ENCODE data around the gene SUGCT. TPM values are rescaled to one million over a fixed set of nuclear protein-coding genes. Genes with fewer than 3 reads are reported as not detected.

Gene SUGCT
- polyA plus RNA-seq, 1 of the 3 experiments (the other 2 are of a cell fraction): 53.7 TPM

GRCh38 chr7:40720416-40720815, 585.6 kb downstream of the SUGCT start (continued):
- TF ChIP-seq REST (IDR thresholded peaks at IDR 0.05; ENCODE audit: low read depth, low read length) (no peak), FOSL2 (IDR thresholded peaks at IDR 0.05; ENCODE audit: borderline replicate concordance, low read depth) (peak; percentile 88), MEF2A (IDR thresholded peaks at IDR 0.05; ENCODE audit: borderline replicate concordance, low read depth) (0 out of 2 replicates have a peak, but pooled peaks have one; percentile 44), ELF1 (IDR thresholded peaks at IDR 0.05) (no peak), EZH2phosphoT487 (IDR thresholded peaks at IDR 0.05; ENCODE audit: borderline replicate concordance, low read depth) (no peak)

GRCh38 chr7:40721342-40721949, 586.6 kb downstream of the SUGCT start:
- Histone ChIP-seq H4K20me1 (ENCODE audit: insufficient read depth) (no peaks in the 10 kb centered on the region), H3K9ac (peak overlapping the region; percentile 51; the same call in 1 of the 2 replicates), H3K9me3 (no peaks in the 10 kb centered on the region), H3F3A (replicated peaks; ENCODE audit: insufficient read depth) (peaks cover 48% of the 10 kb centered on the region), H3K4me1 (ENCODE audit: control insufficient read depth in 1 of 2, insufficient read depth in 2 of 2, low read depth in 1 of 2, low read length in 1 of 2) (peaks cover 25 to 53% of the 10 kb centered on the region in 2 experiments), H3K4me3 (ENCODE audit: low read depth in 2 of 2, low read length in 1 of 2) (no peak overlapping the region), H3K4me2 (peak overlapping the region; percentile 15; the same call in 1 of the 2 replicates), H3K36me3 (replicated peaks in 1 of 2; ENCODE audit: control insufficient read depth in 1 of 2, insufficient read depth in 2 of 2, low read length in 1 of 2) (peaks cover 0 to 7% of the 10 kb centered on the region in 2 experiments), H3K27ac (ENCODE audit: low read depth in 2 of 2, low read length in 1 of 2) (peak overlapping the region; percentile 89 to 96), H2AFZ (ENCODE audit: low read depth) (no peak overlapping the region), H3K79me2 (ENCODE audit: insufficient read depth) (peaks cover 37% of the 10 kb centered on the region), H3K27me3 (ENCODE audit: insufficient read depth) (no peaks in the 10 kb centered on the region), H3K9me2 (no peaks in the 10 kb centered on the region)
- DNase-seq: peak; percentile 48
- CTCF ChIA-PET: interaction anchor here (0.6 to 1.4 kb wide), 10 partner anchors 16 to 360 kb away, joined by 3 to 5 read pairs (median 3); no protein-coding TSS in a partner anchor
- POLR2A ChIA-PET: no interaction called here
- 47% methylated on average over 2 of the region's 2 CpGs for WGBS (ENCODE audit: low lambda C conversion rate)
- TF ChIP-seq YY1 (IDR thresholded peaks at IDR 0.05; ENCODE audit: low read depth) (peak; percentile 69; the same call in 1 of the 2 replicates), MEF2A (IDR thresholded peaks at IDR 0.05; ENCODE audit: borderline replicate concordance, low read depth) (peak; percentile 61), ELF1 (IDR thresholded peaks at IDR 0.05) (no peak; the same call in 1 of the 2 replicates), JUND (IDR thresholded peaks at IDR 0.05) (peak; percentile 81), EZH2phosphoT487 (IDR thresholded peaks at IDR 0.05; ENCODE audit: borderline replicate concordance, low read depth) (no peak), GABPA (IDR thresholded peaks at IDR 0.05; ENCODE audit: low read depth) (0 out of 2 replicates have a peak, but pooled peaks have one; percentile 23), TEAD4 (IDR thresholded peaks at IDR 0.05; ENCODE audit: borderline replicate concordance, insufficient read depth) (peak; percentile 99), CTCF (IDR thresholded peaks at IDR 0.05) (no peak), USF2 (IDR thresholded peaks at IDR 0.05; ENCODE audit: borderline replicate concordance, low read depth, low read length) (no peak), TCF12 (IDR thresholded peaks at IDR 0.05) (peak; percentile 97), GATA2 (CRISPR knock-in tag; IDR thresholded peaks at IDR 0.05) (peak; percentile 59), MAX (IDR thresholded peaks at IDR 0.05; ENCODE audit: low read depth) (peak; percentile 49; the same call in 1 of the 2 replicates), CHD2 (IDR thresholded peaks at IDR 0.05; ENCODE audit: low read length, partially characterized antibody) (peak; percentile 87), NRF1 (IDR thresholded peaks at IDR 0.05; ENCODE audit: low read depth, low read length) (no peak), RFX5 (IDR thresholded peaks at IDR 0.05; ENCODE audit: low read length) (no peak), FOXJ3 (CRISPR knock-in tag; IDR thresholded peaks at IDR 0.05) (no peak), POLR2AphosphoS5 (IDR thresholded peaks at IDR 0.05; ENCODE audit: low read depth, low read length) (peak; percentile 92), REST (IDR thresholded peaks at IDR 0.05; ENCODE audit: low read depth, low read length) (peak; percentile 57; the same call in 1 of the 2 replicates), RXRA (IDR thresholded peaks at IDR 0.05; ENCODE audit: borderline replicate concordance, low read depth) (peak; percentile 100)

Data from SK-N-SH (cell line).